ENCODE data around the gene UQCRFS1.

DNA sequence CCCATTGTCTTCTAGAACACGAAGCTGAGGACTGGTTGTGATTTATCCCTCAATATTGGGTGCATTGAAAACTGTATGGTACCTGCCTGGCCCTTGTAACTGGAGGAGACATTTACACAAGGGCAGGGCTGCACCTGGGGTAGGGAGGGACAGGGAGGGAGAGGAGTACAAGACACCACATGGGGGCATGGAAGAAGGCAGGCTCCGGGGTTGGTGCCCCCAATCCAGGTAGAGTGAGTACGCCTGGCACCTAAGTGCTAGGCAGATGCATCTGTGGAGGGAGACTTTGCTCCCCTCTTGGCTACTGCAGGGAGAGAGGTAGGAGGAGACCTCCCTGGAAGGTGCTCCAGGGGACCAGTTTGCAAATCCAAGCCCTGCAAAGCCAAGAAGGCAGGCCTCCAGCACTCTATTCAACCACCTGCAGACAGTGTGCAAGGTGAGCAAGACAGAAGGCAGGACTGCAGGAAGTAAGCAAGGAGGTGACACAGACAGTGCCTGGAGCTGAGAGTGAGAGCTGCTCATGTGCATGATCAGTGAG is 19.4 kb upstream of the UQCRFS1 start:
- TF ChIP-seq, protein P1, sequence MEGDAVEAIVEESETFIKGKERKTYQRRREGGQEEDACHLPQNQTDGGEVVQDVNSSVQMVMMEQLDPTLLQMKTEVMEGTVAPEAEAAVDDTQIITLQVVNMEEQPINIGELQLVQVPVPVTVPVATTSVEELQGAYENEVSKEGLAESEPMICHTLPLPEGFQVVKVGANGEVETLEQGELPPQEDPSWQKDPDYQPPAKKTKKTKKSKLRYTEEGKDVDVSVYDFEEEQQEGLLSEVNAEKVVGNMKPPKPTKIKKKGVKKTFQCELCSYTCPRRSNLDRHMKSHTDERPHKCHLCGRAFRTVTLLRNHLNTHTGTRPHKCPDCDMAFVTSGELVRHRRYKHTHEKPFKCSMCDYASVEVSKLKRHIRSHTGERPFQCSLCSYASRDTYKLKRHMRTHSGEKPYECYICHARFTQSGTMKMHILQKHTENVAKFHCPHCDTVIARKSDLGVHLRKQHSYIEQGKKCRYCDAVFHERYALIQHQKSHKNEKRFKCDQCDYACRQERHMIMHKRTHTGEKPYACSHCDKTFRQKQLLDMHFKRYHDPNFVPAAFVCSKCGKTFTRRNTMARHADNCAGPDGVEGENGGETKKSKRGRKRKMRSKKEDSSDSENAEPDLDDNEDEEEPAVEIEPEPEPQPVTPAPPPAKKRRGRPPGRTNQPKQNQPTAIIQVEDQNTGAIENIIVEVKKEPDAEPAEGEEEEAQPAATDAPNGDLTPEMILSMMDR (conservative IDR thresholded peaks at IDR 0.05), result no peak
- no peak for TF ChIP-seq EZH2 (IDR thresholded peaks at IDR 0.05; ENCODE audit: low read depth)

Data from PC-9 (cell line).